HG02840 (cell line): Measurements from ENCODE around the gene ACAP3.

ENCODE experiments used
- ATAC-seq: cut with Tn5 transposase; IDR thresholded peaks from one replicate; pipeline ENCODE4 v1.9.1; 2021; ENCODE audit warnings: mild to moderate bottlenecking, moderate library complexity, moderate number of reproducible peaks; ENCODE audit not compliant: unreplicated experiment, low FRiP score

ACAP3 gene

GRCh38 chr1:1303736-1304135, 4.0 kb downstream of the ACAP3 start:
- ATAC-seq: no peak

- ATAC-seq: no peak
Observed at GRCh38 chr1:1302951-1303509, 4.7 kb downstream of the ACAP3 start.

- ATAC-seq: no peak
Observed at GRCh38 chr1:1302006-1302430, 5.7 kb downstream of the ACAP3 start.

- no peak for ATAC-seq
Observed at GRCh38 chr1:1300352-1300739, 7.4 kb downstream of the ACAP3 start.

- no peak for ATAC-seq
Observed at GRCh38 chr1:1299686-1300351, 7.9 kb downstream of the ACAP3 start.

- no peak for ATAC-seq
Observed at GRCh38 chr1:1298861-1299685, 8.7 kb downstream of the ACAP3 start.

GRCh38 chr1:1297802-1298424, 9.8 kb downstream of the ACAP3 start:
- no peak for ATAC-seq

- no peak for ATAC-seq
Observed at GRCh38 chr1:1296070-1297061, 11.4 kb downstream of the ACAP3 start.

GRCh38 chr1:1295154-1295923, 12.4 kb downstream of the ACAP3 start:
- no peak for ATAC-seq

GRCh38 chr1:1294250-1294890, 13.4 kb downstream of the ACAP3 start:
- no peak for ATAC-seq

GRCh38 chr1:1293263-1294249, 14.2 kb downstream of the ACAP3 start:
- no peak for ATAC-seq

GRCh38 chr1:1292851-1293250, 14.9 kb downstream of the ACAP3 start:
- no peak for ATAC-seq

- ATAC-seq: no peak
Observed at GRCh38 chr1:1292442-1292779, 15.3 kb downstream of the ACAP3 start.

GRCh38 chr1:1291548-1292441, 15.9 kb downstream of the ACAP3 start:
- ATAC-seq: no peak

- ATAC-seq: no peak
Observed at GRCh38 chr1:1291023-1291528, 16.7 kb downstream of the ACAP3 start.

- no peak for ATAC-seq
Observed at GRCh38 chr1:1290238-1290731, 17.4 kb downstream of the ACAP3 start.
